Measurements from ENCODE around the gene SPATA21.
"Not testable (repeated sequence)": the region's sequence is repeated elsewhere in the genome, so short reads cannot be mapped to it uniquely, and the experiment has no call there.

SPATA21 gene

DNA sequence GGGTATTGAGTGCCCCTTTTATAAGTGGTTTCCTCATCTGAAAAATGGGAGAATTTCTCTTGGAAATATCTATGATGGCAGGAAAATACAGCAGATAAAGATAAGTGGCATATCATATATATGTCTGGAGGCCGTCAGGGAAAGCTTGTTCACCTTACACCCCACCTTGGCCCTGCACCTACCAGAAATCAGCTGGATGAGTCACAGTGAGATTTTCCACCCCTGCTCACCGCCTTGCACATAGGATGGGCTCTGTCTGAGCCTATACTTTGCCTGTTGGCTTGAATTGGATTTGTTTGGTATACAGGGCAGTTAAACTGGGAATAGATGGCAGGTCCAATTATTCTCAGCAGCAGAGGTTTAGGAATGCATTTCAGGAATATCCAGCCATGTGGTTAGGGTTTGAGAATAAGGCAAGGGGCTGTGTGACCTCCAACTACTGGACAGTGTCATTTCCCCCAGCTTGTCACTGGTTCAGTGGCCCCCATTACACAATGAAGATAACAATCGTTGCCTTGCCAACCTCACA is at the start of gene SPATA21:
SPATA21 (minus strand) TSS at position 479 of the 529 bp plus-strand sequence. CDS start 6,053 bp downstream, outside the sequence.
- no peak for DNase-seq

- not testable (repeated sequence) for DNase-seq
These were observed 49.8 kb upstream of the SPATA21 start for GRCh38 chr1:16487011-16487410.

GRCh38 chr1:16486316-16486715 is 49.1 kb upstream of the SPATA21 start:
- not testable (repeated sequence) for DNase-seq

GRCh38 chr1:16484931-16485330 is 47.7 kb upstream of the SPATA21 start:
- DNase-seq, result no peak

GRCh38 chr1:16484501-16484835 is 47.2 kb upstream of the SPATA21 start:
- DNase-seq, result no peak

GRCh38 chr1:16483639-16484500 is 46.6 kb upstream of the SPATA21 start:
- DNase-seq, result not testable (repeated sequence)

DNA sequence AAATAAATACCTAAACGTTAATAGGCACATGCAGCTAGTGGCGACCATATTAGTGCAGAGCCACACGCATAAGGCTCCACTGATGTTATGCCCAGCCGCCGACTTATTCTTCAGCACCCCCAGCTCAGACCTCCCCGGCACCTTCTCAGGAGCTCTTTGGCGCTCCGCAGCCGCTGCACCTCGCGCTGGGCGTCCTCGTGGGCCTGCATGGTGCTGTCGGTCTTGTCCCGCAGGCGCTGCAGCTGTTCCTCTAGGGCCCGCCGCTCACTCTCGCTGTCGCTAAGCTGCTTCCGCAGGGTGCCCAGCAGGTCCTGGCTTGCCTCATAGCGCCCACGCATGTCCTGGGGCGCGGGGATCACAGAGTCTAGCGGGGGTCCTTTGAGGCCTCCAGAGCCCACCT is 45.9 kb upstream of the SPATA21 start:
- not testable (repeated sequence) for DNase-seq

DNA sequence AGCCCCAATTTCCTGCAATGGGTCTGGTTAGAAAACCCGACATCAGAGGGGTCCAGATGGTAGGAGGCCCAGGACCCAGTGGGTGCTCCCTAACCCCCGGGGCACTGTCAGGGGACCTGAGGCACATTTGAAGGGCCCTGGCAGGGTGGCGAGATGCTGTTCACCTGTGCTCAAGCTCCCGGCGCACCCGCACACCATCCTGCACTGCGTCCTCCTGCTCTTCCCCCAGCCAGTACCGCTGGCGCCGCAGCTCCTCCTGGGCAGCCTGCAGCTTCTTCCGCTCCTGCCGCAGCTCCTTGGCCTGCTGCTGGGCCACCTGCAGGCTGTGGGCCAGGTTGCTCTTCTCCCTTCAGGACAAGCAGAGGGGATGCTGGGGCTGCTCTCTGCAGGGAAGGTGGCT is 40.9 kb upstream of the SPATA21 start:
- no peak for DNase-seq

GRCh38 chr1:16475771-16476770 is 38.8 kb upstream of the SPATA21 start:
- DNase-seq, result not testable (repeated sequence)

DNA sequence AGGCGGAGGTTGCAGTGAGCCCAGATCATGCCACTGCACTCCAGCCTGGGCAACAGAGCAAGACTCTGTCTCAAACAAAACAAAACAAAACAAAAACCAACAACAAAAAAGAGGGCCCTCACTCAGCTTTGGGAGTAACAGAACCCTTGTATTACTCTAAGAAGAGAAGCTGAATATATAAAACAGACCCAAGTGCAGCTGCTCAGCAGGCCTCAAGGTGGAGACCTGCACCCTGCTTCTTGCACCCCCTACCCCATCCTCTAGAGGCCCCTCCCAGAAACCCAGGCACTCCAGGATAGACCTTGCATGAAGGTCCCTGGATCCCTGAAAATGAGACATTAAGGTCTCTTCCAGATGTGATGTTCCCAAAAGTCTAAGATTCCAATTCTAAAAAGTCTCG is 37.7 kb upstream of the SPATA21 start:
- not testable (repeated sequence) for DNase-seq

GRCh38 chr1:16474166-16474800 is 37.1 kb upstream of the SPATA21 start:
- DNase-seq, result no peak

DNA sequence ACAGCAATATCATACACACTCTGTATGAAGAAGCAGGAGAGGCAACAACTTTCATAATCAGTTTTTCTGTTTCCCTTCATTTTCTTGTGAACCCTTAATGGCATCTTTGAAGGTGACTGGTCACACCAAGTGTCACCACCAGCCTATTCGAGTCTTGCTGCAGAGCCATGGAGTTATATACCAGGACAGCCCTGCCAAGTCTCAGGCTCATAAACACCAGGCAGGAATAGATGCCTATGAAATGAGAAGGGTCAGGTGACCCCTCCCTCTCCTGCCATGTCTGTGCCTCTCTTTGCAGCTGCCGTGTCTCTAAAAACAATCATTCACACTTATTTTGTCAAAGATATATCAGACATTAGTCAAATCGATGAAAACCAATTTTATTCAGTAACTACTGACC is 31.3 kb upstream of the SPATA21 start:
- no peak for DNase-seq

- no peak for DNase-seq
These were observed 27.8 kb upstream of the SPATA21 start for GRCh38 chr1:16464917-16465625.

DNA sequence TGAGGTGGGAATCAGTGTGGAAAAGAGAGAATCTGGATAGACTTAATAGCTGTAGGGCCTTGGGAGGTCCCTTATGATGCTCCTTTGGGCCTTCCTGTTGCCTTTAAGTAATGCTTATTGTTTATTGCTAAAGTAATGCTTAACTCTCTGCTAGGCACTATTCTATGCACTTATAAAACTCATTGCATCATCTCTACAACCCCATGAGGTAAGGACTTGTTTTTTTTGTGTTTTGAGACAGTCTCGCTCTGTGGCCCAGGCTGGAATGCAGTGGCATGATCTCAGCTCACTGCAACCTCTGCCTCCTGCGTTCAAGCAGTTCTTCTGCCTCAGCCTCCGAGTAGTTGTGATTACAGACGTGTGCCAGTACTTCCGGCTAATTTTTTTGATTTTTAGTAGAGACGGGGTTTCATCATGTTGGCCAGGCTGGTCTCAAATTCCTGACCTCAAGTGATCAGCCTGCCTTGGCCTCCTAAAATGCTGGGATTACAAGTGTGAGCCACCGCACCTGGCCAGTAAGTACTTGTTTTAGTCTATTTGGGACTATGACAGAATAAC is 25.6 kb upstream of the SPATA21 start:
- no peak for DNase-seq

- no peak for DNase-seq
These were observed 24.5 kb upstream of the SPATA21 start for GRCh38 chr1:16461681-16462080.

DNA sequence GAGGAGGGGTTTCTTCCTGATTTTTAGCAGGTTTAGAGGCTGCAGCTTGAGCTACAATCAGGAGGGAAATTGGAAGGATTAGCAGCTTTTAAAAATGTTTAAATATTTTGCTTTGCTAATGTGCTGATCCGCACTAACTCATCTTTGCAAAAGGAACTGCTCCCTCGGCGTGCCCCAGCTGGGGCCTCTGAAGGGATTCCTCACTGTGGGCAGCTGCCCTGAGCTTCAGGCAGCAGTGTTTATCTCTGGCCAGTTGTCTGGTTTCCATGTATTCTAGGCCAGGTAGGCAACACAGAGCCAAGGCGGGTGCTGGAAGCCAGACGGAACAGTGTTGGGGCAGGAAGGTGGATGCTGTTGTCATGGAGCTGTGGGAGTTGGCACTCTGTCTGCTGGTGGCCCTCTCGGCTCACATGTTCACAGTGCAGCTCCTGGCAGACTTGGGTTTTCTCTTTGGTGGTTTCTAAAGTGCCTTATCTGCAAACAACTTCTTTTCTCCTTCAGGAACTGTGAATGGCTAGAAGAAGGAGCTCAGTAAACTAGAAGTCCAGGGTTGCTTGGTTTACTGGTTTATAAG is 22.2 kb upstream of the SPATA21 start:
- no peak for DNase-seq

- no peak for DNase-seq
These were observed 21.6 kb upstream of the SPATA21 start for GRCh38 chr1:16458831-16459230.

DNA sequence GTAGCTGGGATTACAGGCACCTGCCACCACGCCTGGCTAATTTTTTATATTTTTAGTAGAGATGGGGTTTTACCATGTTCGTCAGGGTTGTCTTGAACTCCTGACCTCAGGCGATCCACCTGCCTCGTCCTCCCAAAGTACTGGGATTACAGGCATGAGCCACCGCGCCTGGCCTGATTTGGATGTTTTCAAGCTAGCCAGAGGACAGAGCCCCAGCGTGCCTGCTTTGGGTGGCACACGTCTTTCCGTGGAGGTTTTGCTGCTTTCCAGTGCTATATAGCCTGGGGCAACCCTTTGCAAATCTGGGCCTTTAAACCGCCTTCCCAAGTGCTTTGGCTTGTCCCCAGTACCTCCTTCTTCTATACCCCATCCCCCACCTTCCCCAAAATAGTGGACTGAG is 18.9 kb upstream of the SPATA21 start:
- not testable (repeated sequence) for DNase-seq

- DNase-seq, result not testable (repeated sequence)
These were observed 17.7 kb upstream of the SPATA21 start for GRCh38 chr1:16454909-16455308.

DNA sequence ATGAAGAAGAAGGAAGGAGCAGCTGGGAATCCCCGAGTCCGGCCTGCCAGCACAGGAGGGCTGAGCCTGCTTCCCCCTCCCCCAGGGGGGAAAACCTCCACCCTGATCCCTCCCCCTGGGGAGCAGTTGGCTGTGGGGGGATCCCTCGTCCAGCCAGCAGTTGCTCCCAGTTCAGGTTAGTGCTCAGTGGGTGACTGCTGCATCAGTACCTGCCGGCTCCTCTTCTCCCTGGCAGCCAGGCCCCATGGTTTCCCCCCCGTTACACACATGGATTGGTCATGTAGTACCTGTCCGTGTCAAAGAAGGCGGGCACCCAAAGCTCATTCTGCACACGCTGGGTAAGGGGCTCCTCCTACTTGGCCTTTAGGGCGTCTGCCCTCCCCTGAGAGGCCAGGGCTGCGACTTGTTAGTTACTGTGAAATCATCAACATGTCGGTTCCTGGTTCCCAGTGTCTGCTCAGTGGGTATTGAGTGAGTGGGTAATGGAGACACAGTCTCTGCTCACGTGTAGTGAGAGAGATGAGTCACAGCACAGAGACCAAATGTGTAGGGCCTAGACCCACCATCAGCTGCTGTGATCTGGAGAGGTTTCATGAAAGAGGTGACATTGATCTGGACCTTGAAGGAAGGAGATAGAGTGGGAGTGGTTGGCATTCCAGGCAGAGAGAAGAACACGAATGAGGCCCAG is 14.8 kb upstream of the SPATA21 start:
- no peak for DNase-seq
